Glutamatergic neuron (in vitro differentiated cells): ENCODE results near the gene PGAP2. TPM values are rescaled to one million over a fixed set of nuclear protein-coding genes. Genes with fewer than 3 reads are reported as not detected.

Experiments
- DNase-seq: peaks from one replicate; pipeline ENCODE4 v3.0.0; 2022
- H3K27ac Mint-ChIP-seq: one replicate; pipeline ENCODE4 v1.8.0; 2020; ENCODE audit warnings: mild to moderate bottlenecking, mixed read lengths, inconsistent platforms; ENCODE audit not compliant: unreplicated experiment
- H3K27me3 Mint-ChIP-seq: one replicate; pipeline ENCODE4 v1.8.0; 2020; ENCODE audit warnings: mild to moderate bottlenecking, moderate library complexity, mixed read lengths, inconsistent platforms; ENCODE audit not compliant: unreplicated experiment
- H3K36me3 Mint-ChIP-seq: one replicate; pipeline ENCODE4 v1.8.0; 2020; ENCODE audit warnings: mild to moderate bottlenecking, mixed read lengths, inconsistent platforms; ENCODE audit not compliant: unreplicated experiment
- H3K4me1 Mint-ChIP-seq: one replicate; pipeline ENCODE4 v1.8.0; 2020; ENCODE audit warnings: mild to moderate bottlenecking, low read depth, mixed read lengths, inconsistent platforms; ENCODE audit not compliant: unreplicated experiment
- H3K4me3 Mint-ChIP-seq: one replicate; pipeline ENCODE4 v1.8.0; 2020; ENCODE audit warnings: mild to moderate bottlenecking, mixed read lengths, inconsistent platforms; ENCODE audit not compliant: unreplicated experiment
- H3K9me3 Mint-ChIP-seq: one replicate; pipeline ENCODE4 v1.8.0; 2020; ENCODE audit warnings: mild to moderate bottlenecking, moderate library complexity, mixed read lengths, inconsistent platforms; ENCODE audit not compliant: unreplicated experiment
- total RNA-seq: library from RNA; stranded (reverse); fragmentation: NEBNext Ultra II Directional; extraction: Animal tissue kit (Norgen Biotek cat#: 25700); gene quantifications from one replicate; pipeline ENCODE4 v1.2.1, GENCODE V29; 2021; ENCODE audit not compliant: unreplicated experiment
- TF ChIP-seq, protein P1 (sequence below): fragments of 200-600 bp; sonication (generic); IDR thresholded peaks from one replicate; pipeline ENCODE4 v1.5.0; 2021; ENCODE audit not compliant: partially characterized antibody, unreplicated experiment

Gene PGAP2
- total RNA-seq, 1 donor from 2014 or later = 20.0 TPM

DNA sequence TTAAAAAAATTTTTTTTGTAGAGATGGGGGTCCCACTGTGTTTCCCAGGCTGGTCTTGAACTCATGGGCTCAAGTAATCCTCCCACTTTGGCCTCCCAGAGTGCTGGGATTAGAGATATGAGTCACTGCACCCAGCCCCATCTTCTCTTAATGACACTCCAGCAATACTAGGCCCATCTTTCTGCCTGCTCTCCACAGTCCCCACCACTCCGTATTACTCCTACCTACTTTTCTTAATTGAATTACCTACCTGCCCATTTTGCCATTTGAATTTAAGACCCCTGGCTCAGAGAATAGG, 45.1 kb downstream of the PGAP2 start:
- Mint-ChIP-seq H3K9me3 (no peaks in the 10 kb centered on the region), H3K36me3 (no peaks in the 10 kb centered on the region), H3K27me3 (no peaks in the 10 kb centered on the region), H3K4me1 (no peaks in the 10 kb centered on the region), H3K4me3 (no peak overlapping the region), H3K27ac (no peak overlapping the region)
- DNase-seq = no peak
- TF ChIP-seq, protein P1, sequence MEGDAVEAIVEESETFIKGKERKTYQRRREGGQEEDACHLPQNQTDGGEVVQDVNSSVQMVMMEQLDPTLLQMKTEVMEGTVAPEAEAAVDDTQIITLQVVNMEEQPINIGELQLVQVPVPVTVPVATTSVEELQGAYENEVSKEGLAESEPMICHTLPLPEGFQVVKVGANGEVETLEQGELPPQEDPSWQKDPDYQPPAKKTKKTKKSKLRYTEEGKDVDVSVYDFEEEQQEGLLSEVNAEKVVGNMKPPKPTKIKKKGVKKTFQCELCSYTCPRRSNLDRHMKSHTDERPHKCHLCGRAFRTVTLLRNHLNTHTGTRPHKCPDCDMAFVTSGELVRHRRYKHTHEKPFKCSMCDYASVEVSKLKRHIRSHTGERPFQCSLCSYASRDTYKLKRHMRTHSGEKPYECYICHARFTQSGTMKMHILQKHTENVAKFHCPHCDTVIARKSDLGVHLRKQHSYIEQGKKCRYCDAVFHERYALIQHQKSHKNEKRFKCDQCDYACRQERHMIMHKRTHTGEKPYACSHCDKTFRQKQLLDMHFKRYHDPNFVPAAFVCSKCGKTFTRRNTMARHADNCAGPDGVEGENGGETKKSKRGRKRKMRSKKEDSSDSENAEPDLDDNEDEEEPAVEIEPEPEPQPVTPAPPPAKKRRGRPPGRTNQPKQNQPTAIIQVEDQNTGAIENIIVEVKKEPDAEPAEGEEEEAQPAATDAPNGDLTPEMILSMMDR = no peak

DNA sequence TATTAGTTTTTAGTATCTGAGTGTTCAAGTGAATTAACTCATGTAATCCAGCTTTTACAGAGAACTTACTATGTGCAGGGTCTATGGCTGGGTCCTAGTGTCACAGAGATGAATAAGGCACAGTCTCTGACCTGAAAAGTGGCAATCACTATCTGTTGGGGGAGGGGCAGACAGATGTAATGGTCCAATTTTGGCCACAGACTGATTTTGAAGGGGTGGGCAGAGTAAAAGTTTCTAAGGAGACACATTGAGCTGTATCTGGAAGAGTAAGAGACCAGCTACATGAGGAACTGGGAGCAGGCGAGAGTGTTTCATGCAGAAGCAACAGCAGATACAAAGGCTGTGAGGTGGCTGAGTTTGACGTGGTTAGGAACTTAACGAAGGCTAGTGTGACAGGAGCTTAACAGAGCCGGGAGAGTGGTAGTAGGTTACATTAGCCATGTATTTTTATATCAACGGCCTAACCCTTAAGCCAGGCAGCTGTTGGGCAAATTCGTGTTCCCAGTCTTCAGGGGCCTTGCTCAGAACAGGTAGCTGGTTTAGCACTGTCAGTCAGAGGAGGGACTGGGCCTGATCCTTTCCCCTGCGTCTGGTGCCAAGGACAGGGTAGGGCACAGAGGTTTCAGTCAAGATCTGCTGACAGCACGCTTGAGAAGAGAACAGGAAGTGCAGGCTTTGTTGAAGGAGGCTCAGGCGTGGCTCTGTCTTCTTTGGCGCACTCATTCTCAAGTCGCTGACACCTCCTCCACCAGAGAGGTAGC, 45.7 kb downstream of the PGAP2 start:
- TF ChIP-seq, protein P1 = no peak
- no peaks in the 10 kb centered on the region for H3K4me1 Mint-ChIP-seq
- no peaks in the 10 kb centered on the region for H3K9me3 Mint-ChIP-seq
- no peak for DNase-seq
- H3K36me3 Mint-ChIP-seq = no peaks in the 10 kb centered on the region
- no peak overlapping the region for H3K27ac Mint-ChIP-seq
- H3K4me3 Mint-ChIP-seq = peak overlapping the region; percentile 77
- H3K27me3 Mint-ChIP-seq = no peaks in the 10 kb centered on the region

DNA sequence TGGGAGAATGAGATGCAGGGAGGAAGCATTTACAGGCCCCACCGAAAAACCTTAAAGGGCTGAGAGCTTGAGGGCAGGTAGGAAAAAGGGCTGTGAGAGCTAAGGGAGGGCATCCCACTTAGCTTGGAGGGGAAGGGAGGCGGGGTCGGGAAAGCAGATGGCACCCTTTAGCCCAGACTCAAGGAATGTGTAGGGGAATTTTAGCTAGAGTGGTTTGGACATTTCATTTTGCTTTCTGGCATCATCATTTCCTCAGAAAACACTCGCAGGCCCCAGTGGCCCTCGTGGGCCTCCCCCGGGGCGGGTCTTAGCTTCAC, 46.3 kb downstream of the PGAP2 start:
- Mint-ChIP-seq H3K27ac (no peak overlapping the region), H3K4me3 (peak overlapping the region; percentile 77), H3K36me3 (no peaks in the 10 kb centered on the region), H3K4me1 (no peaks in the 10 kb centered on the region), H3K27me3 (peaks cover 3% of the 10 kb centered on the region), H3K9me3 (no peaks in the 10 kb centered on the region)
- TF ChIP-seq, protein P1 = no peak
- no peak for DNase-seq

DNA sequence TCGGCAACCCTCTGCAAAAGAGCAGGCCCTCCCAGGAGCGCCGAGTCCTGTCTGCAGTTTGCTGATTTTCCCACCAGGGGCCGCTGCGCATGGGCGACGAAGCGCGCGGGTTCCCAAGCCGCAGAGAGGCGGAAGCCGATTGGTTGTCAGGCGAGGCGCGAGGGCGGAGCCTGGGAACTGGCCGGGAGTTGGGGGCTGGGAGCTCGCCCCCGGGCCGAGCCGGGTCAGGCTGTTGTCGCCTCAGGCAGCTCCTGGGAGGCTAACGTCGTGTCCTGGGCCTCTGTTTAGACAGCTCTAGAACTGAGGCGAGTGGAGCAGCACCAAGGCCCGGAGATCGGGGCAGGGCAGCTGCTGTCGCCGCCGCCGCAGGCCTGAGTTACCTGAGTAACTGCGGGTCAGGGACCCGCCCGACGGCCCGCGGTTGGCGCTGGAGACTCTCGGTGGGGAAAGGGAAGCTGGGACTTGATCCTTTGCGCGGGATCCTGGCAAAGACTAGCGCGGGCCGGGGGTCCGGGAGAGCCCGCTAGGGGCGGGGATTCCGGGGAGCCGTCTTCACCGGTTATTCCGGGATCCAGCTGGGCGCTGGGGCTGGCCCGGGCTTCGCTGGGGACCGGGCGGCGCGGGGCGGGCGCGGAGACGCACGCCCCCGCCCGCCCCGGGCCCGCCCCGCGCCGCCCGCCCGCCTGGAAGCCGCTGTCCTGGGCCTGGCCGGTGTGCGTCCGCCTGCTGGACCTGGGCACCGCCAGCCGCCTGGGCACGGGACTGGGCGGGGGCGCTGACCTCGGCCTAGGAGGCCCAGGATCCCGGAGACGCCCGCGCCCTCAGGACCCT, 46.8 kb downstream of the PGAP2 start, which contains the start of gene STIM1:
Gene STIM1, plus strand, starts transcription at position 688 of the 831 bp plus-strand sequence. CDS start 607 bp downstream, outside the sequence.
- no peaks in the 10 kb centered on the region for H3K9me3 Mint-ChIP-seq
- peaks cover 3% of the 10 kb centered on the region for H3K27me3 Mint-ChIP-seq
- H3K4me3 Mint-ChIP-seq = peak within 1 kb of the TSS; percentile 87
- DNase-seq = peak; percentile 98
- H3K36me3 Mint-ChIP-seq = no peaks in the 10 kb centered on the region
- no peak within 1 kb of the TSS for H3K27ac Mint-ChIP-seq
- TF ChIP-seq, protein P1 = peak; percentile 99
- no peaks in the 10 kb centered on the region for H3K4me1 Mint-ChIP-seq
